ENCODE results near the gene RAB13.
"Not testable (repeated sequence)": the region's sequence is repeated elsewhere in the genome, so short reads cannot be mapped to it uniquely, and the experiment has no call there.

RAB13 gene

GRCh38 chr1:153985941-153986761 lies at the start of gene RAB13:
Gene RAB13, minus strand, starts transcription at chr1:153986339. Its CDS starts 103 bp downstream, at chr1:153986236.
- peak; percentile 75 to 86 for DNase-seq

GRCh38 chr1:154033697-154034096 lies 47.6 kb upstream of the RAB13 start:
- DNase-seq = not testable (repeated sequence)

GRCh38 chr1:154019940-154020339 lies 33.8 kb upstream of the RAB13 start:
- DNase-seq = no peak

GRCh38 chr1:154019269-154019668 lies 33.1 kb upstream of the RAB13 start:
- DNase-seq = no peak

- no peak for DNase-seq
Measured at GRCh38 chr1:154014154-154014907, 28.2 kb upstream of the RAB13 start.

DNA sequence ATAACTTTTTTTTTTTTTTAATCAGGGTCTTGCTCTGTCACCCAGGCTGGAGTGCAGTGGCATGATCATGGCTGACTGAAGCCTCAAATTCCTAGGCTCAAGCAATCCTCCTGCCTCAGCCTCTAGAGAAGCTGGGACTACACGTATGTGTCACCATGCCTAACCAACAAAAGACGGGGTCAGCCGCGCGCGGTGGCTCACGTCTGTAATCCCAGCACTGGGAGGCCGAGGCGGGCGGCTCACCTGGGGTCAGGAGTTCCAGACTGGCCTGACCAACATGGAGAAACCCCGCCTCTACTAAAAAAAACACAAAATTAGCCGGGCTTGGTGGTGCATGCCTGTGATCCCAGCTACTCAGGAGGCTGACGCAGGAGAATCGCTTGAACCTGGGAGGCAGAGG lies 26.4 kb upstream of the RAB13 start:
- DNase-seq = not testable (repeated sequence)

DNA sequence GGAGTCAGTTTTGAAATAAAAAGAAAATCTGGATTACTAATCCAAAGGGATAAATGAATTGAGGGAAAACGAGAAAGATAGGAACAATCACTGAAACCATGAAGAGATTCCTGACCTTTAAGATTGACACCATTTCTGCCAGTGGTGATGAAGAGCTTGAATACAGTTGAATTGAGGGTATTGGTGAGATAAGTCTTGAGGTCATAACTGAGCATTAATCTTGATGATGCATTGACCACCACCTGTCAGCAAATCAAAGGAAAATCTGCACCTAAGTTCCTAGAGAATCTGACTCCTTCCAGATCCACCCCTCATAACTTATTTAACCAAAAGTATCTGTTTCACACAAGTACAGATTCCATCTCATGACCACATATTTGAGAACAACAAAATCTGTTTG lies 26.0 kb upstream of the RAB13 start:
- DNase-seq = no peak

DNA sequence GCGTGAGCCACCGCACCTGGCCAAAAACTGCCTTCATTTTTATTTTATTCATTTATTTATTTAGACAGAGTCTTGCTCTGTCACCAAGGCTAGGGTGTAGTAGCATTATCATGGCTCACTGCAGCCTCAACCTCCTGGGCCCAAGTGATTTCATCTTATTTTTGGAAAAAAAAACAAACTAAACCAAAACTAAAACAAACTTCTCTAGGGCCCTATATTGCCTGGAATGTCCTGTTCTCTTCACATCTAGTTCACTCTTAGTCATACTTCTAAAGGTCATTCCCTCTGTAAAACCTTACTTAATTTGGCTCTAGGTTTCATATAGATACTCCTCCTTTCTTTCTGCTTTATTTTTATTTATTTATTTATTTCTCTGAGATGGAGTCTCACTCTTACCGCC lies 20.0 kb upstream of the RAB13 start:
- DNase-seq = no peak

- DNase-seq = no peak
Measured at GRCh38 chr1:154000420-154000819, 14.3 kb upstream of the RAB13 start.

- DNase-seq = not testable (repeated sequence)
Measured at GRCh38 chr1:153996882-153997281, 10.7 kb upstream of the RAB13 start.

GRCh38 chr1:153995640-153996039 lies 9.5 kb upstream of the RAB13 start:
- no peak for DNase-seq

- DNase-seq = no peak
Measured at GRCh38 chr1:153995202-153995601, 9.1 kb upstream of the RAB13 start.

- no peak for DNase-seq
Measured at GRCh38 chr1:153991806-153992205, 5.7 kb upstream of the RAB13 start.

DNA sequence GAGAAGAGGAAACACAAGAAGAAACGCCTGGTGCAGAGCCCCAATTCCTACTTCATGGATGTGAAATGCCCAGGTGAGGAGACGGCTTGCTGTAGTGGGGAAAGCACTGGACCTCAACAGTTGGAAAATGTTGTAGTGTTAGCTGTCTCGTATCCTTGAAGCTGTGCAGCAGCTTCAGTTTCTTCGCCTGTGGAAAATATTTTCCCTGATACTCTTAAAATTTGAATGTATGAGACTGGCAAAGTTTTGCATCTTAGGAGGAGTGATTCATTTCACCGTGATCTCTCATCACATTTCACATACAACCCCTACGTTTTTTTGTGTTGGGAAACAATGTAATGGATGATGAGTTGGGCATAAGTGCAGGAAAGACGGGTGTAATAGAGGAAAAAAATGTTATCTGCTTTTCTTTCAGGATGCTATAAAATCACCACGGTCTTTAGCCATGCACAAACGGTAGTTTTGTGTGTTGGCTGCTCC lies 5.1 kb upstream of the RAB13 start:
- DNase-seq = peak in 1 of 2 donors; percentile 30

DNA sequence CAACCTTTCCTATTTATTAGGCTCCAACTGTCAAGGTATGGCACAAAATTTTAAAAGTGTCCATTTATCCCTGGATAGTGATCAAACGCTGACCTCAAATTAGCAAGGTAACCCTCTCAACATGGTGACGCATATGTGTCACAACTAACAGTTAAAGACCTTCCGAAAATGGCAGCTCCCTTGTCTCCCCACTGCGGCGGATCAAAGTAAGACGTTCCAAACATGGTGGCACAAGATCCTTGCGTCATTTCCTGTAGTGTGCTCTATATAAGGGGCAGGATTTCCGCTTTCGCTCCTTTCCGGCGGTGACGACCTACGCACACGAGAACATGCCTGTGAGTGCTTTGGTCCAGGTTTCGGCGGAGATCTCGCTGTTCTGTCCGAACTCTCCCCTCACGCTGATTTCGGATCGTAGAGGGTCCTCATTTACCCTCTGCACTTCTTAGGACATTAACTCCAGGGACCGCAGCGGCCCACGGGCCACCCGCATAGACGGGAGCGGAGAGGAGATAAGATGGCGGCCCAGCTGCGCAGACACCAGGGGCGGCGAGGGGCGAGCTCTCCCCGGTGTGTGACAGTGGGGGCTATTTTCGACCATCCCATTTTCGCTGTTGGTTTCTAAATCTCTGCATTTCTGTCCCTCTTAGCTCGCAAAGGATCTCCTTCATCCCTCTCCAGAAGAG lies 4.5 kb upstream of the RAB13 start, which contains the start of gene RPS27:
Gene RPS27 (plus strand): TSS at position 295 of the 683 bp plus-strand sequence. CDS start 35 bp downstream, at position 330.
- peak; percentile 97 to 98 for DNase-seq

GRCh38 chr1:153987621-153988020 lies 1.5 kb upstream of the RAB13 start:
- DNase-seq = no peak

- peak; percentile 85 to 92 for DNase-seq
Measured at GRCh38 chr1:153985341-153985912, 712 bp downstream of the RAB13 start.

- peak; percentile 37 to 44 for DNase-seq
Measured at GRCh38 chr1:153984123-153984894, 1.8 kb downstream of the RAB13 start.

- not testable (repeated sequence) for DNase-seq
Measured at GRCh38 chr1:153981735-153982134, 4.4 kb downstream of the RAB13 start.

DNA sequence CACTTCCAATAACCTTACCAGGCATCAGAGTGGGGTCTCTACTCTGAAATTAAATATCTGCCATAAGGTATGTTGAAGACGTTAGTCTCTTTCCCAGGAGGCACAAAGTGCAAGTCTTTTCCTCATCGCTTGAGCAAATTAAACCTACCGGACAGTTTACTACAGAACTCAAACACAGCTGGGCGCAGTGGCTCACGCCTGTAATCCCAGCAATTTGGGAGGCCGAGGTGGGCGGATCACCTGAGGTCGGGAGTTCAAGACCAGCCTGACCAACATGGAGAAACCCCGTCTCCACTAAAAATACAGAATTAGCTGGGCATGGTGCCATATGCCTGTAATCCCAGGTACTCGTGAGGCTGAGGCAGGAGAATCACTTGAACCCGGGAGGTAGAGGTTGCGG lies 7.0 kb downstream of the RAB13 start:
- not testable (repeated sequence) for DNase-seq

GRCh38 chr1:153978274-153978909 lies 7.7 kb downstream of the RAB13 start:
- DNase-seq = no peak
